HG03460 (cell line): ENCODE measurements around the gene SPOCK1.

Experiments used
- ATAC-seq: cut with Tn5 transposase; IDR thresholded peaks from one replicate; pipeline ENCODE4 v1.9.1; 2021; ENCODE audit not compliant: unreplicated experiment

Gene SPOCK1

GRCh38 chr5:137086342-137086741 lies 412.8 kb downstream of the SPOCK1 start:
- no peak for ATAC-seq

- ATAC-seq = no peak
Measured at GRCh38 chr5:137085206-137085605, 413.9 kb downstream of the SPOCK1 start.

- no peak for ATAC-seq
Measured at GRCh38 chr5:137084016-137084415, 415.1 kb downstream of the SPOCK1 start.

- no peak for ATAC-seq
Measured at GRCh38 chr5:137082951-137083350, 416.2 kb downstream of the SPOCK1 start.

GRCh38 chr5:137078171-137078665 lies 420.9 kb downstream of the SPOCK1 start:
- no peak for ATAC-seq

- ATAC-seq = no peak
Measured at GRCh38 chr5:137075163-137075970, 423.8 kb downstream of the SPOCK1 start.

- no peak for ATAC-seq
Measured at GRCh38 chr5:137073189-137073588, 425.9 kb downstream of the SPOCK1 start.

GRCh38 chr5:137072361-137073115 lies 426.6 kb downstream of the SPOCK1 start:
- no peak for ATAC-seq

GRCh38 chr5:137071931-137072330 lies 427.2 kb downstream of the SPOCK1 start:
- ATAC-seq = no peak

- ATAC-seq = no peak
Measured at GRCh38 chr5:137071526-137071925, 427.6 kb downstream of the SPOCK1 start.

GRCh38 chr5:137070521-137070920 lies 428.6 kb downstream of the SPOCK1 start:
- no peak for ATAC-seq

GRCh38 chr5:137069358-137069757 lies 429.8 kb downstream of the SPOCK1 start:
- ATAC-seq = no peak

- no peak for ATAC-seq
Measured at GRCh38 chr5:137061382-137061781, 437.7 kb downstream of the SPOCK1 start.

- ATAC-seq = no peak
Measured at GRCh38 chr5:137058089-137058488, 441.0 kb downstream of the SPOCK1 start.

- no peak for ATAC-seq
Measured at GRCh38 chr5:137056676-137057075, 442.4 kb downstream of the SPOCK1 start.

- ATAC-seq = no peak
Measured at GRCh38 chr5:137055271-137055872, 443.8 kb downstream of the SPOCK1 start.

- ATAC-seq = no peak
Measured at GRCh38 chr5:137054792-137055191, 444.3 kb downstream of the SPOCK1 start.

GRCh38 chr5:137054335-137054734 lies 444.8 kb downstream of the SPOCK1 start:
- no peak for ATAC-seq

GRCh38 chr5:137051161-137051560 lies 448.0 kb downstream of the SPOCK1 start:
- no peak for ATAC-seq

- no peak for ATAC-seq
Measured at GRCh38 chr5:137040641-137041340, 458.3 kb downstream of the SPOCK1 start.

GRCh38 chr5:137040024-137040423 lies 459.1 kb downstream of the SPOCK1 start:
- no peak for ATAC-seq
